K562 (cell line): ENCODE data around the gene STIM1. TPM values are rescaled to one million over a fixed set of nuclear protein-coding genes. Genes with fewer than 3 reads are reported as not detected.

ENCODE experiments used
- ATAC-seq: fragments of 200-7000 bp; cut with Tn5 transposase; 3 replicates; pipeline ENCODE4 v1.9.1; 2020; ENCODE audit warnings: moderate library complexity
- BruUV-seq: library from RNA; stranded (reverse); fragments of 400-500 nt; replicated peaks from 2 replicates; lab custom pipeline; 2021; lab: Mats Ljungman, UMichigan
- CTCF ChIA-PET: fragments of 300-600 bp; formaldehyde crosslinking; extraction: SDS; loops from one replicate; lab custom pipeline; 2021; ENCODE audit warnings: low intra/inter-chr PET ratio; lab: Yijun Ruan, JAX
- POLR2A ChIA-PET: fragments of 300-600, 350-650 bp; sonication (Branson Sonifier 250); formaldehyde crosslinking; extraction: SDS; loops from one replicate; lab custom pipeline; 2021; ENCODE audit warnings: antibody characterized with exemption, inconsistent platforms; lab: Yijun Ruan, JAX
- DNase-seq, 4 experiments: peaks; one replicate each; pipeline versions ENCODE4 v3.0.0 to v3.0.0-alpha.2; 2011 to 2018; ENCODE audit warnings: low spot score in 3 of 4, mixed read lengths in 3 of 4; ENCODE audit errors: extremely low read depth in 1 of 4
- FAIRE-seq: peaks from 2 replicates; lab custom pipeline; 2011; peaks lifted over from hg19 to GRCh38; lab: Jason Lieb, UNC
- H2AFZ ChIP-seq: 2 replicates; pipeline ENCODE4 v1.6.0; 2011; ENCODE audit warnings: low read depth, low read length, control low read depth, inconsistent platforms
- H3K27ac ChIP-seq: fragments of 200-600 bp; 3 replicates; pipeline ENCODE4 v1.8.0; 2011; ENCODE audit warnings: low read depth, mild to moderate bottlenecking, control low read depth, inconsistent platforms, low read length, moderate library complexity, mixed read lengths; ENCODE audit errors: extremely low read depth
- H3K27me3 ChIP-seq, 2 experiments: fragments of 300-600 bp in 1 of 2; 2 replicates in 1 of 2; 3 replicates in 1 of 2; pipeline versions ENCODE4 v1.6.0 to v1.8.0; 2011; ENCODE audit warnings: inconsistent platforms in 2 of 2, low read length in 2 of 2, mild to moderate bottlenecking in 1 of 2, mixed read lengths in 1 of 2, moderate library complexity in 1 of 2; ENCODE audit not compliant: control insufficient read depth in 2 of 2, insufficient read depth in 2 of 2
- H3K36me3 ChIP-seq: fragments of 300-600 bp; 3 replicates; pipeline ENCODE4 v1.8.0; 2011; ENCODE audit warnings: mild to moderate bottlenecking, low read length, inconsistent platforms; ENCODE audit not compliant: control insufficient read depth, insufficient read depth
- H3K4me1 ChIP-seq, 2 experiments: fragments of 200-600 bp in 1 of 2; replicated peaks in 1 of 2; 2 replicates in 1 of 2; 3 replicates in 1 of 2; pipeline versions ENCODE4 v1.5.1 to v1.8.0; 2011; ENCODE audit warnings: inconsistent platforms in 2 of 2, low read length in 2 of 2, mild to moderate bottlenecking in 1 of 2, mixed read lengths in 1 of 2, moderate library complexity in 1 of 2; ENCODE audit not compliant: control insufficient read depth in 2 of 2, insufficient read depth in 2 of 2
- H3K4me2 ChIP-seq: 2 replicates; pipeline ENCODE4 v1.6.1; 2011; ENCODE audit warnings: low read length, control low read depth, inconsistent platforms, mixed read lengths; ENCODE audit not compliant: insufficient read depth
- H3K4me3 ChIP-seq: fragments of 200-600 bp; sonication (generic), shearing (Covaris generic); 2 replicates; pipeline ENCODE4 v1.5.1; 2016; ENCODE audit warnings: control low read depth, inconsistent platforms
- H3K79me2 ChIP-seq: fragments of 200-600 bp; 3 replicates; pipeline ENCODE4 v1.8.0; 2011; ENCODE audit warnings: low read length, inconsistent platforms; ENCODE audit not compliant: control insufficient read depth, insufficient read depth
- H3K9ac ChIP-seq, 2 experiments: 2 replicates each; pipeline versions ENCODE4 v1.6.0 to v1.6.1; 2011; ENCODE audit warnings: low read depth in 2 of 2, low read length in 2 of 2, control low read depth in 1 of 2, inconsistent platforms in 1 of 2, mild to moderate bottlenecking in 1 of 2, mixed read lengths in 1 of 2; ENCODE audit not compliant: insufficient read depth in 1 of 2
- H3K9me1 ChIP-seq: one replicate; pipeline ENCODE4 v1.6.0; 2011; ENCODE audit warnings: inconsistent platforms, mild to moderate bottlenecking, low read length, moderate library complexity; ENCODE audit not compliant: control insufficient read depth, insufficient read depth
- H3K9me3 ChIP-seq: replicated peaks from 2 replicates; pipeline ENCODE4 v1.5.1; 2011; ENCODE audit warnings: low read depth, low read length, inconsistent platforms; ENCODE audit not compliant: control insufficient read depth, insufficient read depth
- H4K20me1 ChIP-seq: replicated peaks from 2 replicates; pipeline ENCODE4 v1.6.1; 2011; ENCODE audit warnings: low read length, inconsistent platforms, mixed read lengths; ENCODE audit not compliant: control insufficient read depth, insufficient read depth
- AFF1 ChIP-seq, 2 experiments: fragments of 450-650 bp; IDR thresholded peaks; 2 replicates each; pipeline ENCODE4 v1.6.1; 2018; ENCODE audit warnings: mild to moderate bottlenecking in 2 of 2, low read depth in 1 of 2; ENCODE audit not compliant: partially characterized antibody in 2 of 2
- IFI16 ChIP-seq: fragments of 250-450 bp; sonication (Bioruptor Pico); IDR thresholded peaks from 2 replicates; pipeline ENCODE4 v2.1.2; 2022; ENCODE audit warnings: mild to moderate bottlenecking, inconsistent platforms
- TSC22D4 ChIP-seq: fragments of 450-650 bp; IDR thresholded peaks from 2 replicates; pipeline ENCODE4 v1.6.1; 2016; ENCODE audit warnings: missing genetic modification characterization, missing biosample characterization, control low read depth
- ZNF583 ChIP-seq: fragments of 250-450 bp; sonication (Bioruptor Pico); IDR thresholded peaks from 2 replicates; pipeline ENCODE4 v1.4.0; 2020
- WGBS: fragments of 100-300 bp; shearing (Covaris generic); methylation state at CpG from one replicate; pipeline ENCODE4 v1.1.6; 2016; ENCODE audit warnings: low coverage, mixed read lengths; ENCODE audit not compliant: insufficient coverage; ENCODE audit errors: missing lambda C conversion rate; 5-methylcytosine and 5-hydroxymethylcytosine counted together
- in situ Hi-C: fragments of 300-500 bp; cut with MboI; formaldehyde crosslinking; loops from 4 replicates; pipeline ENCODE4 v1.15.0; 2018; ENCODE audit warnings: inconsistent platforms, mixed read lengths
- intact Hi-C: fragments of 100-400 bp; cut with micrococcal nuclease; formaldehyde crosslinking; loops from 2 replicates; pipeline ENCODE4 v1.14.2; 2022
- polyA plus RNA-seq, 8 experiments: library from polyadenylated mRNA; depleted of rRNA in 4 of 8; stranded (reverse) in 5 of 8; unstranded in 3 of 8; fragments of >200 nt; fragmentation: Nextera tagmentation in 2 of 8; fragmentation: Illumina TruSeq in 1 of 8; extraction: Ambion mirVana in 2 of 8; extraction: Trizol in 1 of 8; gene quantifications; 2 replicates each; pipeline versions ENCODE4 v1.2.1 to v1.2.3, GENCODE V29; 2011 to 2014; ENCODE audit warnings: inconsistent platforms in 1 of 8, missing spikeins in 1 of 8
- total RNA-seq, 7 experiments: library from RNA; depleted of rRNA in 6 of 7; stranded (reverse); fragments of >200 nt in 6 of 7; fragmentation: Illumina TruSeq in 2 of 7; extraction: Trizol in 2 of 7; gene quantifications; 2 replicates each; pipeline versions ENCODE4 v1.2.1 to v1.2.3, GENCODE V29; 2011 to 2021; ENCODE audit warnings: low replicate concordance in 1 of 7

STIM1 gene
- total and polyA plus RNA-seq, 9 of the 15 experiments (the other 6 are each of a cell fraction or from before 2014, with no cell fraction given): 7.7 to 50.5 (median 22.5) TPM

GRCh38 chr11:4103269-4103668 is 247.8 kb downstream of the STIM1 start (continued):
- no peak for TF ChIP-seq AFF1 (IDR thresholded peaks at IDR 0.05; ENCODE audit: low read depth in 1 of 2, partially characterized antibody in 2 of 2)
- no peak for TF ChIP-seq TSC22D4 (tag)
- no peak for TF ChIP-seq ZNF583 (CRISPR knock-in tag)
- TF ChIP-seq, all 486 proteins: peak for 0

GRCh38 chr11:4105916-4106315 is 250.5 kb downstream of the STIM1 start:
- H2AFZ ChIP-seq: no peak overlapping the region
- H3K9ac ChIP-seq: no peak overlapping the region
- no peak overlapping the region for H3K27ac ChIP-seq
- POLR2A ChIA-PET: no interaction called here
- WGBS: 88% methylated on average over 1 of the region's 1 CpG
- in situ Hi-C loops (no loop called here), intact Hi-C loops (no loop called here)
- CTCF ChIA-PET: no interaction called here
- H4K20me1 ChIP-seq: no peaks in the 10 kb centered on the region
- H3K4me1 ChIP-seq: no peaks in the 10 kb centered on the region
- ATAC-seq (no peak), DNase-seq (no peak), FAIRE-seq (no peak)
- no peaks in the 10 kb centered on the region for H3K9me3 ChIP-seq
- no peak overlapping the region for H3K4me2 ChIP-seq
- no TSS peak for BruUV-seq
- no peaks in the 10 kb centered on the region for H3K27me3 ChIP-seq
- peaks cover 83% of the 10 kb centered on the region for H3K36me3 ChIP-seq
- TF ChIP-seq IFI16 (CRISPR knock-in tag): no peak
- no peak overlapping the region for H3K4me3 ChIP-seq
- peaks cover 35% of the 10 kb centered on the region for H3K79me2 ChIP-seq
- no peaks in the 10 kb centered on the region for H3K9me1 ChIP-seq
